ENCODE results near the gene NCKAP5L. TPM values are rescaled to one million over a fixed set of nuclear protein-coding genes. Genes with fewer than 3 reads are reported as not detected.
"Not testable (repeated sequence)": the region's sequence is repeated elsewhere in the genome, so short reads cannot be mapped to it uniquely, and the experiment has no call there.

NCKAP5L gene
- polyA plus RNA-seq, 2 of the 4 experiments (the other 2 are of a cell fraction), result 3.0 to 8.5 TPM

GRCh38 chr12:49773102-49773501, 55.1 kb downstream of the NCKAP5L start:
- WGBS (ENCODE audit: missing lambda C conversion rate), result 90% methylated on average over 7 of the region's 7 CpGs
- ATAC-seq; FAIRE-seq; H3K9me3 ChIP-seq; H3K4me2 ChIP-seq; H3K4me1 ChIP-seq; POLR2A ChIA-PET; DNase-seq (ENCODE audit: low read depth in 1 of 2, low spot score in 1 of 2); H3K4me3 ChIP-seq: not testable (repeated sequence)
- TF ChIP-seq MAFK (IDR thresholded peaks at IDR 0.05; ENCODE audit: partially characterized antibody), result peak; percentile 74
- TF ChIP-seq NFE2L2 (conservative IDR thresholded peaks at IDR 0.05; ENCODE audit: low read length), result peak; percentile 79
- H3K27ac ChIP-seq, result peak overlapping the region in 1 of 2 experiments; percentile 59; a peak in 2 of 6 replicates
- CTCF ChIA-PET, result interaction anchor here (1.0 to 5.2 kb wide), 8 partner anchors 10 to 298 kb away, joined by 3 to 54 read pairs (median 4); partner anchors contain the start of gene TMBIM6

GRCh38 chr12:49767333-49767732, 60.9 kb downstream of the NCKAP5L start:
- Histone ChIP-seq H3K27ac (no peak overlapping the region), H3K4me2 (no peak overlapping the region), H3K4me3 (no peak overlapping the region), H3K4me1 (no peaks in the 10 kb centered on the region), H3K9me3 (no peaks in the 10 kb centered on the region)
- TF ChIP-seq SMC3 (IDR thresholded peaks at IDR 0.05) (no peak), NR3C1 (IDR thresholded peaks at IDR 0.05) (no peak), HOXA7 (CRISPR knock-in tag; IDR thresholded peaks at IDR 0.05) (no peak), CHD4 (IDR thresholded peaks at IDR 0.05; ENCODE audit: borderline replicate concordance) (no peak), TP53 (CRISPR knock-in tag; IDR thresholded peaks at IDR 0.05) (no peak), REST (IDR thresholded peaks at IDR 0.05) (no peak), GATA3 (IDR thresholded peaks at IDR 0.05; ENCODE audit: borderline replicate concordance) (no peak), CEBPB (IDR thresholded peaks at IDR 0.05) (no peak), MYC (IDR thresholded peaks at IDR 0.05; ENCODE audit: borderline replicate concordance, low read length) (no peak), E2F6 (IDR thresholded peaks at IDR 0.05; ENCODE audit: borderline replicate concordance, low read depth) (no peak), PBX3 (IDR thresholded peaks at IDR 0.05) (no peak)
- FAIRE-seq, result no peak
- ATAC-seq, result peak; percentile 52; a peak in 5 of 6 replicates
- POLR2A ChIA-PET, result interaction anchor here (4.9 kb wide), 1 partner anchor 26 kb away, joined by 21 read pairs; the partner anchor contains the start of gene TMBIM6
- WGBS (ENCODE audit: missing lambda C conversion rate), result 79% methylated on average over 4 of the region's 4 CpGs
- DNase-seq (ENCODE audit: low read depth in 1 of 2, low spot score in 1 of 2), result no peak
- CTCF ChIA-PET, result interaction anchor here (0.6 to 4.3 kb wide), 10 partner anchors 11 to 403 kb away, joined by 3 to 24 read pairs (median 4); partner anchors contain the start of gene TMBIM6

- ChIA-PET POLR2A (interaction anchor here (4.9 kb wide), 1 partner anchor 25 kb away, joined by 21 read pairs; the partner anchor contains the start of gene TMBIM6), CTCF (interaction anchor here (0.9 to 4.3 kb wide), 5 partner anchors 12 to 92 kb away, joined by 3 to 24 read pairs (median 6); no protein-coding TSS in a partner anchor)
- FAIRE-seq, result no peak
- TF ChIP-seq ATOH8 (CRISPR knock-in tag; IDR thresholded peaks at IDR 0.05; ENCODE audit: low read depth), result no peak
- no peak for TF ChIP-seq MYC (IDR thresholded peaks at IDR 0.05; ENCODE audit: borderline replicate concordance, low read length)
- no peak for TF ChIP-seq CHD2 (IDR thresholded peaks at IDR 0.05; ENCODE audit: low read length, partially characterized antibody)
- TF ChIP-seq JUN (IDR thresholded peaks at IDR 0.05), result no peak
- TF ChIP-seq HOXB13 (CRISPR knock-in tag; IDR thresholded peaks at IDR 0.05; ENCODE audit: low read depth), result no peak
- no peak for TF ChIP-seq MAX (IDR thresholded peaks at IDR 0.05)
- TF ChIP-seq ZFP36 (IDR thresholded peaks at IDR 0.05; ENCODE audit: borderline replicate concordance, partially characterized antibody), result no peak
- TF ChIP-seq BHLHE40 (IDR thresholded peaks at IDR 0.05; ENCODE audit: low read depth, low read length), result no peak
- TF ChIP-seq FOSB (CRISPR knock-in tag; IDR thresholded peaks at IDR 0.05), result no peak
- no peak for TF ChIP-seq CBX8 (IDR thresholded peaks at IDR 0.05)
- no peak for TF ChIP-seq EHMT2 (IDR thresholded peaks at IDR 0.05; ENCODE audit: low read depth)
- no peak for TF ChIP-seq SMC3 (IDR thresholded peaks at IDR 0.05)
- TF ChIP-seq RNF2 (IDR thresholded peaks at IDR 0.05; ENCODE audit: borderline replicate concordance, low read depth), result no peak
- TF ChIP-seq PBX3 (IDR thresholded peaks at IDR 0.05), result no peak
- Histone ChIP-seq H3K4me1 (no peaks in the 10 kb centered on the region), H3K4me3 (no peak overlapping the region), H3K4me2 (no peak overlapping the region), H3K27ac (no peak overlapping the region), H3K9me3 (no peaks in the 10 kb centered on the region)
- 89% methylated on average over 8 of the region's 8 CpGs for WGBS (ENCODE audit: missing lambda C conversion rate)
- no peak for ATAC-seq
- no peak for DNase-seq (ENCODE audit: low read depth in 1 of 2, low spot score in 1 of 2)
These were observed 62.1 kb downstream of the NCKAP5L start for GRCh38 chr12:49766115-49766455.

Data from A549 (cell line).